A549 (cell line): ENCODE data around the gene CD84.

Experiments
- BHLHE40 ChIP-seq: IDR thresholded peaks from 2 replicates; pipeline ENCODE4 v1.6.1; 2012; ENCODE audit warnings: low read depth, low read length, inconsistent platforms
- JUN ChIP-seq, 2 experiments: fragments of >200 bp; sonication (Bioruptor Twin); formaldehyde crosslinking; IDR thresholded peaks; 2 replicates in 1 of 2; 3 replicates in 1 of 2; pipeline ENCODE4 v1.6.1; 2016 to 2017
- POLR2A ChIP-seq: IDR thresholded peaks from 2 replicates; pipeline ENCODE4 v1.6.1; 2012; ENCODE audit warnings: mild to moderate bottlenecking, low read length
- TF ChIP-seq, protein P1 (sequence below): fragments of >200 bp; sonication (Bioruptor Twin); formaldehyde crosslinking; IDR thresholded peaks from 3 replicates; pipeline ENCODE4 v1.5.1; 2016
- TF ChIP-seq, protein P2 (sequence below): IDR thresholded peaks from 2 replicates; pipeline ENCODE4 v1.6.1; 2012; ENCODE audit warnings: low read depth, borderline replicate concordance

- TF ChIP-seq, protein P1, sequence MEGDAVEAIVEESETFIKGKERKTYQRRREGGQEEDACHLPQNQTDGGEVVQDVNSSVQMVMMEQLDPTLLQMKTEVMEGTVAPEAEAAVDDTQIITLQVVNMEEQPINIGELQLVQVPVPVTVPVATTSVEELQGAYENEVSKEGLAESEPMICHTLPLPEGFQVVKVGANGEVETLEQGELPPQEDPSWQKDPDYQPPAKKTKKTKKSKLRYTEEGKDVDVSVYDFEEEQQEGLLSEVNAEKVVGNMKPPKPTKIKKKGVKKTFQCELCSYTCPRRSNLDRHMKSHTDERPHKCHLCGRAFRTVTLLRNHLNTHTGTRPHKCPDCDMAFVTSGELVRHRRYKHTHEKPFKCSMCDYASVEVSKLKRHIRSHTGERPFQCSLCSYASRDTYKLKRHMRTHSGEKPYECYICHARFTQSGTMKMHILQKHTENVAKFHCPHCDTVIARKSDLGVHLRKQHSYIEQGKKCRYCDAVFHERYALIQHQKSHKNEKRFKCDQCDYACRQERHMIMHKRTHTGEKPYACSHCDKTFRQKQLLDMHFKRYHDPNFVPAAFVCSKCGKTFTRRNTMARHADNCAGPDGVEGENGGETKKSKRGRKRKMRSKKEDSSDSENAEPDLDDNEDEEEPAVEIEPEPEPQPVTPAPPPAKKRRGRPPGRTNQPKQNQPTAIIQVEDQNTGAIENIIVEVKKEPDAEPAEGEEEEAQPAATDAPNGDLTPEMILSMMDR: no peak
- TF ChIP-seq POLR2A (no peak), JUN (IDR thresholded peaks at IDR 0.05) (no peak), BHLHE40 (no peak)
- TF ChIP-seq, protein P2, sequence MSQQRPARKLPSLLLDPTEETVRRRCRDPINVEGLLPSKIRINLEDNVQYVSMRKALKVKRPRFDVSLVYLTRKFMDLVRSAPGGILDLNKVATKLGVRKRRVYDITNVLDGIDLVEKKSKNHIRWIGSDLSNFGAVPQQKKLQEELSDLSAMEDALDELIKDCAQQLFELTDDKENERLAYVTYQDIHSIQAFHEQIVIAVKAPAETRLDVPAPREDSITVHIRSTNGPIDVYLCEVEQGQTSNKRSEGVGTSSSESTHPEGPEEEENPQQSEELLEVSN: no peak
Observed at GRCh38 chr1:160622501-160623226, 43.4 kb upstream of the CD84 start.
